ENCODE data around the gene BEND3.

DNA sequence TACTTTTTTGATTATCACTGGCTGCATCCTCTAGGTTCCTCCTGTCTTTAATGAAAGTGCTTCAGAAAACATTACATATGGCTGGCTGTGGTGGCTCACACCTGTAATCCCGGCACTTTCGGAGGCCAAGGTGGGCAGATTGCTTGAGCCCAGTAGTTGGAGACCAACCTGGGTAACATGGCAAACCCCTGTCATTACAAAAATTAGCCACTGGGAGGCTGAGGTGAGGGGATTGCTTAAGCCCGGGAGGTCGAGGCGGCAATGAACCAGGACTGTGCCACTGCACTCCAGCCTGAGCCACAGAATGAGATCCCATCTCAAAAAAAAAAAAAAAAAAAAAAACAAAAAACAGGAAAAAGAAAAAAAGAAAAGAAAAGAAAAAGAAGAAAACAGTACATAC, 35.3 kb downstream of the BEND3 start:
- TF ChIP-seq CTCF (IDR thresholded peaks at IDR 0.05) = no peak
- no peak for TF ChIP-seq POLR2A (IDR thresholded peaks at IDR 0.05)

All from lower leg skin (tissue), 3 donors.